ENCODE data around the gene BRD7.

GRCh38 chr16:50393858-50394802 is 25.3 kb upstream of the BRD7 start:
- TF ChIP-seq ZNF174 (tag by site-specific recombination; IDR thresholded peaks at IDR 0.05): no peak
- no peak for TF ChIP-seq ZNF16 (tag by site-specific recombination; IDR thresholded peaks at IDR 0.05; ENCODE audit: low read depth)
- no peak for TF ChIP-seq CTCF (tag by site-specific recombination; IDR thresholded peaks at IDR 0.05)
- no peak for TF ChIP-seq ZNF791 (tag by site-specific recombination; IDR thresholded peaks at IDR 0.05)
- no peak for TF ChIP-seq ZBTB1 (tag by site-specific recombination; IDR thresholded peaks at IDR 0.05)
- TF ChIP-seq ZBTB44 (tag by site-specific recombination; IDR thresholded peaks at IDR 0.05): no peak
- no peak for TF ChIP-seq ZNF626 (tag by site-specific recombination; IDR thresholded peaks at IDR 0.05)
- TF ChIP-seq MYNN (tag by site-specific recombination; IDR thresholded peaks at IDR 0.05; ENCODE audit: borderline replicate concordance): no peak
- TF ChIP-seq ZNF274 (IDR thresholded peaks at IDR 0.05; ENCODE audit: low read length): no peak
- TF ChIP-seq ZNF274 (tag by site-specific recombination; IDR thresholded peaks at IDR 0.05; ENCODE audit: borderline replicate concordance): no peak

All from HEK293 (cell line).